ENCODE data around the gene C17orf100.
"Not testable (repeated sequence)": the region's sequence is repeated elsewhere in the genome, so short reads cannot be mapped to it uniquely, and the experiment has no call there.

C17orf100 gene

DNA sequence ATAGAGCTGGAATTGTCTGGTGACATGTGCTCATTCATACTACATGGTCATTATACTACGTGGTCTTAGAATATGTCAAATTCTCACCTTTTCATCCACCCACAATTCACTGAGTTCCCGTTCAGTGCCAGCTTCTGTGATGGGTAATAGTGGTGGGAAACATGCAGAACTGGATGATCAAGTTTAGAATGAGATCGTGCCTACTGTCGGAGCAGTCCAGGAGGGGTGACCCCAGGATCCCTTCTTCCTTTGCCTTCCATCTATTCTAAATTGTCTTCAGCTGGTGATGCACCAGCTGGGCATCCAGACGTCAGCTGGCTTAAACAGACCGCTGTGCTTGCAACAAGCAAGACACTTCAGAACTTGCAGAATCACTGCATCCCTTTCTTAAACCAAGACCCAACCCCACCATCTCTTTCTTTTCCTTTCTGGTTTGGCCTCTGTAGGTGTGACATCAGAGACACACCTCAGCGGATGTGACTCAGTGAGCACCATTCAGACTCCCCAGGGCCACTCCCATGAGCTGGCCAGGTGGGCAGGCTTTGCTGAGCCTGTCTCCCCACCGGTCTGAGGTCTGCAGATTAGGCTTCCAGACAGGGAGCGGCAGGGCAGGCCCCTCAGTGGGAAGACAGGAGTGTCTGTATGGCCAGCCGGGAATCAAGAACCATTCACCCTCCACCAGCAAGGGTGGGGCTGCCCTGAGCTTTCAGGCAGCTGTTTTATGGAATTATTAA is 18.1 kb downstream of the C17orf100 start:
- DNase-seq, result no peak

DNA sequence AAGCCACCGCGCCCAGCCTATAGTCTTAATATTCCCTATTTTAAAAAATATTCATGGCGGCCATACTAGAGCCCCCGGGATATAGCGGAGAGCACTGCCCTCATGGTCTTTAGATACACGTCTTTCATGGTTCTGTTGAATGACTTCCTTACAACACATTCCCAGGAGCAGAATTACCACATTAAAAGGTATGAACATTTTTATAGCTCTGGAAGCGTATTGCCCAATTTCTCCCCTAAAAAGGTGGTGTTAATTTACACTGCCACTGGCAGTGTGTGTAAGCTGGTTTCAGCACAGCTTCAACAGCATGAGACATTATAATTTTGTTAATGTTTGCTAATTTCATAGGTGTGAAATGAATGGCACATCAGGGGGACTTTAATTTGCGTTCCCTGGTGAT is 19.0 kb downstream of the C17orf100 start:
- DNase-seq, result no peak

DNA sequence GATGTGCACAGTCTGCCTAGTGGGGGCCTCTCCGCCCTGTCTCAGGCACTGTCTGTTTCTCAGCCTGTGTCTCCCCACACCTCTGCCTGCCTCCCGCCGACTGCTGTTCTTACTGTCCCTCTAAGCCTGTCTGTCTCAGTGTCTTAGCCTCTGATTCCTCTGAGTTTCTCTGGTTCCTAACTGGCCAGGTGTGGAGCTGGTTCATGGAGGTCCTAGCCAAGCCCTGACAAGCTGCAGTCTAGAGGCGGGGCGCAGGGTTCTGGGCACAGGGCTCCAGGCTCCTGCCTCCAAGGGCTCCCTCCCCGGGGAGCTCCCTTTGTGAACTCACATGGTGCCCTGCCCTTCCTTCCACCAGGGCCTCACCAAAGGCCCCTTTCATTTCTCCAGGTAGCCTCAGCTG is 19.4 kb downstream of the C17orf100 start:
- no peak for DNase-seq

DNA sequence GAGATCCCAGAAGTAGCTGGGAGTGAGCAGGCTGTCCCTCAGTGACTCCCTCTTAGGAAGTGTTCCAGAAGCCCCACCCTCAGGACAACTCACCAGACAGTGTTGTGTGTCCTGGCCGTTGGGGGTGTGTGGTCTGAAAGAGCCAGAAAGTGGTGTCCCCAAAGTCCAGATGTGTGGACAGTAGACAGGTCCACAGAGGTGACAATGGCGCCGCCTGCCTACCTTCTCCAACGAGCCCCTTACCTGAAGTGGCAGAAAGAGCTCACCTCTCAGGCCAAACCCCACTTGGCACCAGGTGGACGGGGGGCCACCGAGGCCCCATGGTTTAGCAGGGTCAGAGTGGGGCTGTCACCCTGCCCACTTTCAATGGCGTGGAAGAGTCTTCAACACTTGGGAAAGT is 19.9 kb downstream of the C17orf100 start:
- DNase-seq, result no peak

DNA sequence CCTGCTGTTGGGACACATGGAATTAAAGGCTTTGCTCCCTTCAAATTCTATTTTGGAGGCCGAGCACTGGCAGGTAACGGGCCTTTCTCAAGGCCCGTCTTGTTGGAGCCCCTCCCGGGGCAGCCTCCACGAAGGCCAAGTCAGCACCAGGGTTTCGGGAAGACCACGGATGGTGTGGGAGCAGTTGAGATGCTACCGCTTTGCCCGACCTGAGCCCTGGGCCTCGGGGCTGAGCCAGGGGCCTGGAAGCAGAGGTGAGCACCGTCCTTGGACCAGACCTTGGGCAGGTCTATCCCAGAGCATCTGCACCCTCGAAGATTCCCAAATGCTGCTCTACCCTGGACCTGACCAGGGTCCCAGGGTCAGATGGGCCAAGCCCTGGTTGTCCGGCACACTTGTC is 23.0 kb downstream of the C17orf100 start:
- DNase-seq, result no peak

DNA sequence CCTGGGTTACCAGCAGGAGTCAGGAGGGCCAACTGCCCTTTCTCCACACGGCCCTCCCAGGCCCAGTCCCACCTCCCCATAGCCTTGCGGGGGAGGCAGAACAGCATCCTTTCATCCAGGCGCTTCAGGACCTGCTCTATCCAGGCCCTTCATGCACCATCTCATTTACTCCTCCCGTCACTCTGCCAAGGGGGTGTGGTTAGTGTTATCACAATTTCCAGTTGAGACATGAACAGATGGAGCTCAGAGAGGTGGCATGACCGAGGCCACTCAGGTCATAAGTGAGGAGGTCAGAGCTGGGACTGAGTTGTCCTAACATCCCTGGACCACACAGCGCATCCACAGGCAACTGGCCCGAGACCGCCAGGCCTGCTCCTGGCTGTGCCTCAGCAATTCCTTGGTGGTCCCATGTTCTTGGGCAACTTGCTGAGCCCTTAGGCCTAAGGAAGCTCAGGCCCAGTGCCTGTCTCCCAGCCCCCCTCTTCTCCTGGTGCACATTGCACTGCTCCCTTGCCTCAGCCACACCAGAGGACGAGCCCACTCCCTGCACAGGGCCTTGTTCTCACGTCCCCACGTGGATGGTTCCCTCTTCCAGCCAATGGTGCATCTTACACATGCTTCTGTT is 23.8 kb downstream of the C17orf100 start:
- DNase-seq, result no peak

DNA sequence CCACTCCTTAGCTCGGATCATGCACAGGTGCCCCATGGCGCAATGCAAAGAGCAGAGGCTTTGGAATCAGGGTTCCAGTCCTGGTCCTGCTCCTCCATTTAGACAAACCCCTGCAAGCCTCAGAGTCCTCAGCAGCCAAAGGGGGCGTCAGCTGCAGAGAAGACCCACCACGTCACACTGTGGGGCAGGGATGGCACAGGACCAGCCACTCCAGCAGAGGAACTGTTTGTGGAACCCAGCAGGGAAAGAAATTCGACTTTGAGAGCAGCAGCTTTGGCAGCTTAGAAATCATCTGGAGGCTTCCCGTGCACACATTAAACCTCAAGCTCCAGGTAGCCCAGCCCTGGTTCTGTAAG is 25.2 kb downstream of the C17orf100 start:
- no peak for DNase-seq

DNA sequence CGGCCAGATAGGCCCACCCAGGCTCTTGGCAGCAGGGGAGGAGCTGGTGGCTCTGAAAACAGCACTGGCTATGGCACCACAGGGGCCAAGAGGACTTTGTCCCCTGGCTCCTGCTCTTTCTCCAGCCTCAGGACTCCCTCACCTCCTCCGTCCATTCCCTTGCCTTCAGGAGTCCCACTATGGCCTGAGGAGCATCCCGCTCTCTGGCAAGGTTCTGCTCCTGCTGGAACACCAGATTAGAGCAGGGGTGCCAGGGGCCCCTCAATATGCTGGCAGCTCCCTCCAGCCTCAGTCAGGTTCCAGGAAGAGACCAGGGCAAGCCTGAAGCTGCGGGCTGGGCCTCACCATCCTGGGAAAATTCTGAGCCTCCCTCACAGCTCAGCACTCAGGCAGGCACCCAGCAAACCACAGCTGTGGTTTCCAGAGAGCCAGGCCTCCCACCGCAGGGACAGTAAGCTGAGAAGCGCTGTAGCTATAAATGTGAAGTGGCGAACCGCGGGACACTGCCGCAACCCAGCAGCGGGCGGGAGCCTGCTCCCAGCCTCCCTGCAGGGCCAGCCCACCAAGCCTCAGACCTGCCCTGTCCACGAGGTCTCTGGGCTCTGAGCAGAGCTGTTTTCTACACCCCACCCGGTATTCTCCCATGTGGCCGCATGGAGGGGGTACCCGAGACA is 25.7 kb downstream of the C17orf100 start:
- peak; percentile 41 for DNase-seq

DNA sequence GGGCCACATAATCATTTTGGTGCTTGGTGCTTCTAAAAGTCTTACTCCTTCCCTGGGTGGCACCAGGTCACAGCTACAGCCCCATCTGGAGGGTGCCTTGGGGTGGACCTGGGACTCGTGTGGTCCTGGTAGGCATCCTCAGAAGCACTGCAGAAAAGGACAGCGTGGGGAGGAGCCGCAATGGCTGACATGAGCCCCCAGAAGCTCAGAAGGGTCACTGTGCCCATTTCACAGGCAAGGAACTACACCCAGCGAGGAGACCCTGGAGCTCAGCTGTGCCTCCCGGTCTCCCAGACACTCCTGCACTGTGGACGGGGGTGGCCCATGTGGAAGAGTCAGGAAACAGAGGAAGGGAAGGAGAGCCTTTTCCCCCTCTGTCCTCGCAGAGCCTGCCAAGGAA is 26.4 kb downstream of the C17orf100 start:
- DNase-seq, result no peak

DNA sequence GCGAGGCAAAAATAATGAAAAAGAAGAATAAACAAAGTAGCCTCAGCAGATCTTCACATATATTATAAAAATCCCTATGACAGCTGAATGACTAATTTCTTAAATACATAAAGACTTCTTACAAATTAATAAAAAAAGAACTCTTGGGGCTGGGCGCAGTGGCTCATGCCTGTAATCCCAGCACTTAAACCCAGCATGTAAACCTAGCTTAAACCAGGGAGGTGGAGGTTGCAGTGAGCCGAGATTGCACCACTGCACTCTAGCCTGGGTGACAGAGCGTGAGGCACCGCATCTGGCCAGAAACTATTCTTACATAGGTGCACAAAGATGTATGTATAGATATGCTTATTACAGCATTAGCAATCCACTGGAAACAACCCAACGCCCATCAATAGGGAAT is 27.7 kb downstream of the C17orf100 start:
- no peak for DNase-seq

DNA sequence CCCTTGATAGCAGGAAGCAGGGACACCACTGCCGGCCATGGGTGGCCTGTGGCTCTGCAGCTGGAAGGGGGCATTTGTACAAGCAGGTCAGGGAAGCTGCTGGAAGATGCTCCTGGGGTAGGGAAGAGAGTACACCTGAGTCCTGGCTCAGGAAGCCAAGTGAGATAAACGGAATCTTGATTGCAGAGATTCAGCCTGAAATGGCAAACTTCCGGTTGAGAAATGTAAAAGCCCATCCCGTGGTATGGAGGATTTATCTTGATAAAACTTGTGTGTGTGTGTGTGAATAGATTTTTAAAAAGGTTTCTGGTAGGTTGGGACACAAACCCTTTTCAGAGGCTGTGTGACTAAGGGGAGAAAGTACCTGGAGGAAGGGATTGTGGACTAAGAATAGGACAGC is 29.6 kb downstream of the C17orf100 start:
- DNase-seq, result no peak

DNA sequence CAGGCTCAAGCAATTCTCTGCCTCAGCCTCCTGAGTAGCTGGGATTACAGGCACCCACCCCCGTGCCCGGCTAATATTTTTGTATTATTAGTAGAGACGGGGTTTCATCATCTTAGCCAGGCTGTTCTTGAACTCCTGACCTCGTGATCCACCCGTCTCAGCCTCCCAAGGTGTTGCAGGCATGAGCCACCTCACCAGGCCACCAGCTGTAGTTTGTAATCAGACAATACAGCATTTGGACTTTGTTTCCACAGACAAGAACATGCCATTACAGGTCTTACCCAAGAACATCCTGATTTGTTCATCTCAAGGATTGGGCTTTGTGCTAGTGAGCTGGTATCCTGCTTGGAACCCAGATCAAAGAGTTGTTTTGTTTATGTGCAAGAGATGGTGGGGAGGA is 30.1 kb downstream of the C17orf100 start:
- DNase-seq, result no peak

DNA sequence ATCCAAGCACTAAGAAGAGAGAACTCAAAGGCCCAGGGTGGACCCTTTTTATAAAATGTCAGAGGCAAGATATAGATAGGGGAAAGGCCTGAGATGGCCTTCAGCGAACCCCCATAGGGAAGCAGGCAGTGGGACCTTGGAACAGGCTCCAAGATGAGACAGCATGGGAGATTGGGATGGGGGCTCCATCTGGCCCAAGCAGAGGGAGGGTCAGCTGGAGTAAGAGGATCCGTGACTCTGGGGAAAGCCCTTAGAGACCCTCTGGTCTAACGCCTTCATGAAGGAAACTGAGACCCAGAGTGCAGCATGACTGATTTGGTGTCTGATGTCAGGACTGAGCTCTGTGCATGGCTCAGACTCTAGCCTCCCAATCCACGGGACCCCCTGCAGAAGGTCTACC is 30.8 kb downstream of the C17orf100 start:
- no peak for DNase-seq

DNA sequence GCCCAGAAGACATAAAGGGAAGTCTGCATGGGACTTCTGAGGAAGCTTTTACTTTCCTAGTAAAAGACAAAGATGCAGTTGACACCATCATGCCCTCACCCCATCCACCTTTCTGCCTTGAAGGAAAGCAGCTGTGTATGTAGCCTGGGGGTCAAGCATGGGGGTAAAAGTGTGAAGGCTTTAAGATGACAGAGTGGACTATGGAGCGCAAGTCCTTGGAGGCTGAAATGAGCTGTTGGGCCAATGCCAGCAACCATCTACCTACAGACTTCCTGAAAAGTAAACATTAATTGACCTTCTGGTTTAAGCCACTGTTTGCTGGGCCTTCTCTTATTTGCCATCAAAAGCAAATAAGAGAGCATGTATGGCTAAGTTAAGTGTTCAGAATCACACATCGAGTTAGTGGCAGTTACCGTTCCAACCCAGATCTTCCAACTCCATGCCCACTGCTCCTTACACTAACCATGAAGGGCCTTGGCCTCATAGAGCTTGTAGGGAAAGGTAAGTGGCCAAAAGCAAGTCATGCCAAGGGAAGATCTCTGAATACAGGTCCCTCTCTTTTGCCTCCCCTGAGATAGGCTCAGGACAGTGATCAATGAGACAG is 31.6 kb downstream of the C17orf100 start:
- no peak for DNase-seq

DNA sequence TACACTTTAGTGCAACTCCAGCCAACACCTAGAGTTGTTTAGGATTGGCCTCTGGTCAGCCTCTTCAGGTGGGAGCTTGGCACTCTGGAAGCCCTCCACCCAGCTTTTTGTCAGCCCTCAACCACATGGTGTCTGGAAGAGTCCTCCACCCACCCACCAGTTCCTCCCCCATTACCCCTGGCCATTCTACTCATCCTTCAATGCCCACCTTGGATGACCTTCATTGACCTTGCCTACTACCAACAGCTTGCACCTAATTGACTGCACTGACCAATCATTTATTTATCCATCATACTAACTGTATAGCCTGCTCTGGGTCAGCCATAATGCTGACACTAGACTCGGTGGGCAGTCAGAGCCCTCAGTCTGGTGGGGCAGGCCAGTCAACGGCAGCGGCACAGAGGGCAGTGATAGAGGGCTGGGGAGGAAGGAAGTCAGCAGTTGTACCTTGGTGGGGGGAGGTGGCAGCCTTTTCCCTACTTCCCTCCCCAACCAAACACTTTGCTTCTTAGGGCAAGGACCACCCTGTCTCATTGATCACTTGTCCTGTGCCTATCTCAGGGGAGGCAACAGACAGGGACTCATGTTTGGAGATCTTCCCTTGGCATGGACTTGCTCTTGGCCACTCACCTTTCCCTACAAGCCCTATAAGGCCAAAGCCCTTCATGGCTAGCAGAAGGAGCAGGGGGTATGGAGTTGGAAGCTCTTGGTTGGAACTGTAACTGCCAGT is 32.3 kb downstream of the C17orf100 start:
- DNase-seq, result no peak

DNA sequence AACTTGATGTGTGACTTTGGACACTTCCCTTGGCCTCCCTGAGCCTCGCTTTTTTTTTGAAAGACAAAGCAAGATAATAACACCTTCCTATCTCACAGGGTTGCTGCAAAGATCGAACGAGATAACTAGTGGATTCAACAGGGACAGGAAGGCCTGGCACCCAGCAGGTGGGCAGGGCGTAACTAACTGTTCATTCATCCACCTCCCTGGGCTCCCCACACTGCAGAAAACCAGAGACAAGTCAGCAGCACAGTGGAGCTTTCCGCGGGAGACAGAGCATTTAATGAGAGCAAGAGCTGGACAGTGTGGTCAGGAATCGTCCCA is 32.9 kb downstream of the C17orf100 start:
- no peak for DNase-seq

DNA sequence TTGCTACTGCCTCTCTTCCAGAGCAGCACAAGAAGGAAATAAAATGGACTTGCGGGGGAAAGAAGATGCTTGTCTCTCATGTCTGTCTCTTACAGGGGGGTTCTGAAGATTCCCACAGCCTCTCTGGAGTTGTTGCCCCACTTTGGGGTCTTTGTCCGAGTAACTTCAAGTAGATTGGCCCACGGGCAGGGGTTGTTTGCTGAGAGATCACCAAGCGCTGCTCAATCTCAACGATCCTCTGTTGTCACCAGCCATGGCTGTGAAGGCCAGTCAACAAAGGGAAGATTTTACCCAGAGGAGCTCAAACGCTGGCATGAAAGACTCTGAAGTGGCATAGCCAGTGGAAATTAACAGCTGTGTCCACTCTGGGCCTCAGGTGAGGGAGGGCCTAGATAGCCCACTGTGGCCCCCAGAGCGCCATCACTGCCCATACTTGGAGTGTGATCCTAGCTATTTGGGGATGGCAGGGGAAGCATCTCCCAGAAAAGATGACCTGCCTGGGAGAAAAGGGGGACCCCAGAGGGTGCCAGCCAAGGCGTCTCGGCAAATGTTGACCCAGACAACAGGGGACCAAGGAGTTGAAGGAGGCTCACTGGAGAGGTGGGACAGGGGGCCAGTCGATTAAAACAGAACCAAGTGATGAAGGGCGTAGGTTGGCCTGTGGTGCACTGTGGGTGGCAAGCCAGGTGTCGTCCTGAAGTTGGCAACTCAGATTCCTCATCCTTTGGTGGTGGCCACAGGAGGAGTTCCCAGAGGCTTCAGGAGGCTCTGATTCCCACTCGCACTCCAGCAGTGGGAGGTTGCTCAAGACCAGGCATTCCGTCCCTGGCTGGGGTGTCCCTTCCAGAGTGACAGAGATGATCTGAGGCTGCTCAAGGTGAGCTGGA is 33.6 kb downstream of the C17orf100 start:
- no peak for DNase-seq

DNA sequence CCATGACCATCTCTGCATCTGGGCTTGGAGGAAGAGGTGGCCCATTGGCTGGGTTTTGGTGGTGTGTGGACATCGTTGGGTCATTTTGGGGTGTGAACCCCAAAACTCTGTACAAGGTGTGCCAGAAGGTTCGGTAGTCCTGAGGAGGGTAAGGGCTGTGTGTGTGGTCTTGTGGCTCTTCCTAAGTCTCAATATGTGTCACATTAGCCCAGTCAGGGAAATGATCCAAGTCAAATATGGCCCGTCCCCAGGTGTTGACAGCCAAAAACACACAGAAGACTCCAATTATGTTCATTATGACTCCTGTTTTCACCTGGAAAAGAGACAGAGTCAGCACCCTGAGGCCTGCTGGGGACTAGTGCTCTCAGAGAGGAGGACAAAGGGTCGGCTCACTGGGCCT is 34.5 kb downstream of the C17orf100 start:
- DNase-seq, result no peak

DNA sequence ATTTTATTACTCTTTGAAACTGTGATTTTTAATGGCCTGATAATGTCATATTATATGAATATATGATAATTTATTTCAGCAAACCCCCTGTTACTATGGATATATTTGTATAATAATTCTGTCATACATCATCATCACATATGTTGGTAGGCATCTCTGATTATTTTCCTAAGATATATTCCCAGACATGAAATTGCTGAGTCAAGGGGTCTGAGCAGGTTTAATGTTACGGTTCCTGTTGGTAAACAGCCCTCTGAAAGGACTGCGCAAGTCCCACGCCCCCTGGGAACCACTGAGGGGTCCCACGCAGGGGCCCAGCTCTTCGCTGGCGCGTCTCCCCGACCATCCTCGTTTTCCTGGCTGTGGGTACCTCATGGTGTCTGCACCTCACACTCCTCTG is 37.4 kb downstream of the C17orf100 start:
- no peak for DNase-seq

DNA sequence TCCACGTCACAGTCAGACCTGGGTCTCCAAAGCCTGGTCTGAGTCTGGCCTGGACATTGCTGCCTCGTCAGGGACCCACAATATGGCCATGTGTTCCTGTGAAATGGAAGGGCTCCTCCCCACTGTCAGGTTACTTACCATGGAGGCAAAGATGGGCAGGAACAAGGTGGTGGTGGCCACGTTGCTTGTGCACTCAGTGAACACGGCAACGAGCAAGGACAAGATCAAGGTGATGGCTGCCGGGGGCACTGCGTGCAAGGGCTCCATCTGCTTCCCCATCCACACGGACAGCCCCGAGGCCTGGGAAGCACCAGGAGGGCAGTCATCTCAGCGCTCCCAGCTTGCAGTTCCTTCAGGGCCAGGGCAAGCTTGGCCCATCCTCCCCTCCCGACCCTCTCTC is 39.1 kb downstream of the C17orf100 start:
- DNase-seq, result no peak

DNA sequence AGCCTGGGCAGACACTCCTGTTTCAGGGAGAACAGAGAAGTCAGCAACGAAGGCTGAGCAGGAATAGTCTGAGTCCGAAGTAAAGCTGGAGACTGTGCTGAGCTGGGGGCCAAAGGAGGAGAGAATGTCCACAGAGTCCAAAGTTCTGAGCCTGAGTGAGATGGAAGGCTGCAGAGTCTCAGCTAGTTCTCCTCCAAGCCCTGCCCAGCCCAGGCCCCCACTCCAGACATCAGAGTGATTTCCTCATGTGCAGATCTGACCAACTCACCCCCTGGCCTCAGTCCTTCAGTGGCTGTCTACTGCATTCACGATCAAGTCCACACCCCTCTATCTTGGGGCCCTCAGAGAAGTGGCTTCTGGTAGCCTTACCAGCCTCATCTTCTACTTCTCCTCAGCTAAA is 40.0 kb downstream of the C17orf100 start:
- no peak for DNase-seq

DNA sequence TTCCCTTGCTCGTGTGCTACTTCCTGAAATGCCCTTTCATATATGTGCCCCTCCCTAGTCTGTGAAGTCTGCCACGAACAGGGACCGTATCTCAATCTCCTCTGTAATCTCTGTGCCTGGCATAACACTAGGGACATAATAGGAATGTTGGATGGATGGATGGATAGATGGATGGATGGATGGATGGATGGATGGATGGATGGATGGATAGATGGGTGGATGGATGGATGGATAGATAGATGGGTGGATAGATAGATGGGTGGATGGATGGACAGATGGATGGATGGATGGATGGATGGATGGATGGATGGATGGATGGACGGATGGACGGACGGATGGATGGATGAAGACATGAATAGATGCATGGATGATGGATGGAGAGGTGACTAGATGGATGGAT is 40.4 kb downstream of the C17orf100 start:
- not testable (repeated sequence) for DNase-seq

DNA sequence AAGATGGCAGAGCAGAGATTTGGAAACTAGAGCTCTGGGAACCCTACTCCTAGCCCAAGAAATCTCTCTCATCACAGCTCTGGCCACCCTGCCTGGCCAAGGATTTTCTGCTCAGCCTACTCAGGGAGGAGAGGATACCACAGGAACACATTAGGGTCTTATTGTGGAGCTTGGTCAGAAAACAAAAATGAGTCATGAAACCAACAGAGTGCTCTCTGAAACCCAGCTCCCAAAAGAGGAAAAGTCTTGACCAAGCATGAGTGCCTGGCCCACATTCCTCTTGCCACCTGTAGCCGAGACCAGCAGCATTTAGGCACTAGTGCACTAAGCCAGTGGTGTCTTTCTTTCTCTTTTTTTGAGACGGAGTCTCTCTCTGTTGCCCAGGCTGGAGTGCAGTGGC is 43.5 kb downstream of the C17orf100 start:
- DNase-seq, result no peak

Measured in stimulated activated CD4-positive, alpha-beta T cell treated with anti-CD3 and anti-CD28 coated beads, Interleukin-15, amount 100 ng/mL, for 24 hours (primary cell).